ENCODE data around the gene KPNA1.

The KPNA1 gene

GRCh38 chr3:122497425-122497824, 17.3 kb downstream of the KPNA1 start:
- Mint-ChIP-seq H3K36me3 (ENCODE audit: insufficient read depth) (peaks cover 32% of the 10 kb centered on the region), H3K9me3 (no peaks in the 10 kb centered on the region), H3K4me3 (no peak overlapping the region), H3K27me3 (no peaks in the 10 kb centered on the region), H3K4me1 (peaks cover 63% of the 10 kb centered on the region), H3K27ac (ENCODE audit: low read depth) (no peak overlapping the region)
- ATAC-seq (replicated peaks; ENCODE audit: extremely low read depth, poor library complexity, severe bottlenecking) (peak; percentile 98), DNase-seq (ENCODE audit: low spot score in 2 of 2) (peak in 1 of 2 donors; percentile 28)

GRCh38 chr3:122496508-122496907, 18.2 kb downstream of the KPNA1 start:
- peaks cover 55% of the 10 kb centered on the region for H3K4me1 Mint-ChIP-seq
- H3K9me3 Mint-ChIP-seq: no peaks in the 10 kb centered on the region
- no peak overlapping the region for H3K27ac Mint-ChIP-seq (ENCODE audit: low read depth)
- DNase-seq (ENCODE audit: low spot score in 2 of 2) (no peak), ATAC-seq (replicated peaks; ENCODE audit: extremely low read depth, poor library complexity, severe bottlenecking) (no peak)
- peaks cover 33% of the 10 kb centered on the region for H3K36me3 Mint-ChIP-seq (ENCODE audit: insufficient read depth)
- H3K4me3 Mint-ChIP-seq: no peak overlapping the region
- H3K27me3 Mint-ChIP-seq: no peaks in the 10 kb centered on the region

GRCh38 chr3:122493296-122493695, 21.4 kb downstream of the KPNA1 start:
- H3K4me3 Mint-ChIP-seq: no peak overlapping the region
- H3K9me3 Mint-ChIP-seq: no peaks in the 10 kb centered on the region
- no peaks in the 10 kb centered on the region for H3K27me3 Mint-ChIP-seq
- H3K27ac Mint-ChIP-seq (ENCODE audit: low read depth): no peak overlapping the region
- DNase-seq (ENCODE audit: low spot score in 2 of 2) (no peak), ATAC-seq (replicated peaks; ENCODE audit: extremely low read depth, poor library complexity, severe bottlenecking) (no peak)
- H3K36me3 Mint-ChIP-seq (ENCODE audit: insufficient read depth): peaks cover 37% of the 10 kb centered on the region
- H3K4me1 Mint-ChIP-seq: peaks cover 45% of the 10 kb centered on the region

GRCh38 chr3:122488262-122488973, 26.3 kb downstream of the KPNA1 start:
- no peaks in the 10 kb centered on the region for H3K27me3 Mint-ChIP-seq
- peaks cover 23% of the 10 kb centered on the region for H3K36me3 Mint-ChIP-seq (ENCODE audit: insufficient read depth)
- H3K4me3 Mint-ChIP-seq: no peak overlapping the region
- ATAC-seq (replicated peaks; ENCODE audit: extremely low read depth, poor library complexity, severe bottlenecking) (no peak), DNase-seq (ENCODE audit: low spot score in 2 of 2) (no peak)
- no peak overlapping the region for H3K27ac Mint-ChIP-seq (ENCODE audit: low read depth)
- no peaks in the 10 kb centered on the region for H3K9me3 Mint-ChIP-seq
- H3K4me1 Mint-ChIP-seq: peaks cover 36% of the 10 kb centered on the region

GRCh38 chr3:122484985-122485384, 29.8 kb downstream of the KPNA1 start:
- peaks cover 14% of the 10 kb centered on the region for H3K36me3 Mint-ChIP-seq (ENCODE audit: insufficient read depth)
- no peaks in the 10 kb centered on the region for H3K27me3 Mint-ChIP-seq
- H3K9me3 Mint-ChIP-seq: no peaks in the 10 kb centered on the region
- H3K27ac Mint-ChIP-seq (ENCODE audit: low read depth): no peak overlapping the region
- ATAC-seq (replicated peaks; ENCODE audit: extremely low read depth, poor library complexity, severe bottlenecking) (no peak), DNase-seq (ENCODE audit: low spot score in 2 of 2) (no peak)
- no peak overlapping the region for H3K4me3 Mint-ChIP-seq
- H3K4me1 Mint-ChIP-seq: peaks cover 47% of the 10 kb centered on the region

GRCh38 chr3:122481390-122481789, 33.3 kb downstream of the KPNA1 start:
- H3K9me3 Mint-ChIP-seq: no peaks in the 10 kb centered on the region
- H3K36me3 Mint-ChIP-seq (ENCODE audit: insufficient read depth): peaks cover 7% of the 10 kb centered on the region
- ATAC-seq (replicated peaks; ENCODE audit: extremely low read depth, poor library complexity, severe bottlenecking) (no peak), DNase-seq (ENCODE audit: low spot score in 2 of 2) (no peak)
- no peak overlapping the region for H3K4me3 Mint-ChIP-seq
- H3K27me3 Mint-ChIP-seq: no peaks in the 10 kb centered on the region
- peaks cover 50% of the 10 kb centered on the region for H3K4me1 Mint-ChIP-seq
- H3K27ac Mint-ChIP-seq (ENCODE audit: low read depth): peak overlapping the region; percentile 36

GRCh38 chr3:122476532-122476931, 38.2 kb downstream of the KPNA1 start:
- Mint-ChIP-seq H3K4me3 (no peak overlapping the region), H3K36me3 (ENCODE audit: insufficient read depth) (peaks cover 4% of the 10 kb centered on the region), H3K9me3 (no peaks in the 10 kb centered on the region), H3K4me1 (peaks cover 77% of the 10 kb centered on the region), H3K27me3 (no peaks in the 10 kb centered on the region), H3K27ac (ENCODE audit: low read depth) (no peak overlapping the region)
- DNase-seq (ENCODE audit: low spot score in 2 of 2) (no peak), ATAC-seq (replicated peaks; ENCODE audit: extremely low read depth, poor library complexity, severe bottlenecking) (no peak)

GRCh38 chr3:122475316-122475715, 39.4 kb downstream of the KPNA1 start:
- Mint-ChIP-seq H3K4me1 (peaks cover 83% of the 10 kb centered on the region), H3K27ac (ENCODE audit: low read depth) (peak overlapping the region; percentile 14), H3K36me3 (ENCODE audit: insufficient read depth) (peaks cover 4% of the 10 kb centered on the region), H3K9me3 (no peaks in the 10 kb centered on the region), H3K27me3 (no peaks in the 10 kb centered on the region), H3K4me3 (no peak overlapping the region)
- DNase-seq (ENCODE audit: low spot score in 2 of 2) (no peak), ATAC-seq (replicated peaks; ENCODE audit: extremely low read depth, poor library complexity, severe bottlenecking) (no peak)

GRCh38 chr3:122469659-122470058, 45.1 kb downstream of the KPNA1 start:
- no peak for ATAC-seq (replicated peaks; ENCODE audit: extremely low read depth, poor library complexity, severe bottlenecking)
- Mint-ChIP-seq H3K36me3 (ENCODE audit: insufficient read depth) (peaks cover 19% of the 10 kb centered on the region), H3K9me3 (no peaks in the 10 kb centered on the region), H3K27me3 (no peaks in the 10 kb centered on the region), H3K4me1 (peaks cover 75% of the 10 kb centered on the region), H3K4me3 (no peak overlapping the region), H3K27ac (ENCODE audit: low read depth) (peak overlapping the region; percentile 13)
- no peak for DNase-seq (ENCODE audit: low spot score in 2 of 2)

- ATAC-seq (replicated peaks; ENCODE audit: extremely low read depth, poor library complexity, severe bottlenecking) (no peak), DNase-seq (ENCODE audit: low spot score in 2 of 2) (no peak)
- peaks cover 19% of the 10 kb centered on the region for H3K36me3 Mint-ChIP-seq (ENCODE audit: insufficient read depth)
- H3K27me3 Mint-ChIP-seq: no peaks in the 10 kb centered on the region
- peak overlapping the region; percentile 13 for H3K27ac Mint-ChIP-seq (ENCODE audit: low read depth)
- peaks cover 68% of the 10 kb centered on the region for H3K4me1 Mint-ChIP-seq
- no peak overlapping the region for H3K4me3 Mint-ChIP-seq
- H3K9me3 Mint-ChIP-seq: no peaks in the 10 kb centered on the region
Measured at GRCh38 chr3:122468896-122469533, 45.7 kb downstream of the KPNA1 start.

GRCh38 chr3:122466701-122467240, 48.0 kb downstream of the KPNA1 start:
- DNase-seq (ENCODE audit: low spot score in 2 of 2) (no peak), ATAC-seq (replicated peaks; ENCODE audit: extremely low read depth, poor library complexity, severe bottlenecking) (no peak)
- no peak overlapping the region for H3K27ac Mint-ChIP-seq (ENCODE audit: low read depth)
- H3K36me3 Mint-ChIP-seq (ENCODE audit: insufficient read depth): peaks cover 35% of the 10 kb centered on the region
- no peak overlapping the region for H3K4me3 Mint-ChIP-seq
- peaks cover 46% of the 10 kb centered on the region for H3K4me1 Mint-ChIP-seq
- H3K9me3 Mint-ChIP-seq: no peaks in the 10 kb centered on the region
- no peaks in the 10 kb centered on the region for H3K27me3 Mint-ChIP-seq

- H3K27me3 Mint-ChIP-seq: no peaks in the 10 kb centered on the region
- H3K4me3 Mint-ChIP-seq: no peak overlapping the region
- no peak overlapping the region for H3K27ac Mint-ChIP-seq (ENCODE audit: low read depth)
- DNase-seq (ENCODE audit: low spot score in 2 of 2) (no peak), ATAC-seq (replicated peaks; ENCODE audit: extremely low read depth, poor library complexity, severe bottlenecking) (no peak)
- peaks cover 26% of the 10 kb centered on the region for H3K4me1 Mint-ChIP-seq
- H3K36me3 Mint-ChIP-seq (ENCODE audit: insufficient read depth): peaks cover 43% of the 10 kb centered on the region
- no peaks in the 10 kb centered on the region for H3K9me3 Mint-ChIP-seq
Measured at GRCh38 chr3:122464659-122465058, 50.1 kb downstream of the KPNA1 start.

- no peak for DNase-seq (ENCODE audit: low spot score in 2 of 2)
- Mint-ChIP-seq H3K9me3 (no peaks in the 10 kb centered on the region), H3K36me3 (ENCODE audit: insufficient read depth) (peaks cover 51% of the 10 kb centered on the region), H3K27ac (ENCODE audit: low read depth) (peak overlapping the region; percentile 6), H3K27me3 (no peaks in the 10 kb centered on the region), H3K4me1 (peaks cover 3% of the 10 kb centered on the region), H3K4me3 (no peak overlapping the region)
- ATAC-seq (replicated peaks; ENCODE audit: extremely low read depth, poor library complexity, severe bottlenecking): no peak
Measured at GRCh38 chr3:122462406-122462805, 52.3 kb downstream of the KPNA1 start.
